Natural killer cell (primary cell): ENCODE results near the gene PECR. TPM values are rescaled to one million over a fixed set of nuclear protein-coding genes. Genes with fewer than 3 reads are reported as not detected.
A peak's percentile ranks its signal among the peaks of the same experiment; 100 is the strongest.

ENCODE experiments used
- ATAC-seq, 3 donors: fragments of 150-1000 bp in 2 of 3; fragments of 200-7000 bp in 1 of 3; cut with Tn5 transposase; 1 replicate in 1 of 3; 2 replicates in 2 of 3; pipeline ENCODE4 v1.10.0; 2021; ENCODE audit warnings: mild to moderate bottlenecking in 2 of 3, moderate library complexity in 2 of 3
- DNase-seq, 2 donors: peaks; one replicate each; pipeline versions ENCODE4 v3.0.0 to v3.0.0-alpha.2; 2013 to 2021; ENCODE audit warnings: mixed read lengths in 1 of 2
- H3K27ac ChIP-seq: one replicate; pipeline ENCODE4 v1.5.1; 2013; ENCODE audit warnings: mild to moderate bottlenecking, low read length
- H3K27me3 ChIP-seq: one replicate; pipeline ENCODE4 v1.6.1; 2013; ENCODE audit warnings: low read length; ENCODE audit not compliant: control insufficient read depth, insufficient read depth
- H3K36me3 ChIP-seq: one replicate; pipeline ENCODE4 v1.6.1; 2013; ENCODE audit warnings: low read length; ENCODE audit not compliant: control insufficient read depth, insufficient read depth
- H3K4me1 ChIP-seq: one replicate; pipeline ENCODE4 v1.6.1; 2013; ENCODE audit warnings: low read length; ENCODE audit not compliant: control insufficient read depth, insufficient read depth
- H3K4me3 ChIP-seq: one replicate; pipeline ENCODE4 v1.5.1; 2013; ENCODE audit warnings: low read length
- H3K9me3 ChIP-seq: one replicate; pipeline ENCODE4 v1.6.1; 2013; ENCODE audit warnings: low read length; ENCODE audit not compliant: control insufficient read depth, insufficient read depth
- H3K27ac Mint-ChIP-seq, 2 donors: one replicate each; pipeline ENCODE4 v1.8.0; 2022; ENCODE audit warnings: mild to moderate bottlenecking in 2 of 2, mixed read lengths in 2 of 2, moderate library complexity in 1 of 2
- H3K27me3 Mint-ChIP-seq, 2 donors: one replicate each; pipeline ENCODE4 v1.8.0; 2022; ENCODE audit warnings: low read depth in 2 of 2, mixed read lengths in 2 of 2
- H3K36me3 Mint-ChIP-seq: one replicate; pipeline ENCODE4 v1.8.0; 2022; ENCODE audit warnings: mixed read lengths
- H3K4me1 Mint-ChIP-seq, 2 donors: one replicate each; pipeline ENCODE4 v1.8.0; 2022; ENCODE audit warnings: mixed read lengths in 2 of 2
- H3K4me3 Mint-ChIP-seq: one replicate; pipeline ENCODE4 v1.8.0; 2022; ENCODE audit warnings: mild to moderate bottlenecking, moderate library complexity, mixed read lengths
- H3K9me3 Mint-ChIP-seq, 2 donors: one replicate each; pipeline ENCODE4 v1.8.0; 2022; ENCODE audit warnings: mixed read lengths in 2 of 2
- CTCF ChIP-seq: fragments of 200-600 bp; IDR thresholded peaks from one replicate; pipeline ENCODE4 v1.8.0; 2022; ENCODE audit warnings: antibody characterized with exemption
- WGBS: methylation state at CpG from one replicate; pipeline ENCODE4 v1.1.7; 2013; ENCODE audit warnings: missing lambda C conversion rate; ENCODE audit not compliant: insufficient coverage; 5-methylcytosine and 5-hydroxymethylcytosine counted together
- intact Hi-C: fragments of 100-400 bp; cut with micrococcal nuclease; formaldehyde crosslinking; loops from one replicate; pipeline ENCODE4 v1.14.2; 2022
- total RNA-seq, 4 donors: library from RNA; stranded (reverse); fragments of 120-200 nt in 1 of 4; gene quantifications; one replicate each; pipeline versions ENCODE4 v1.2.3 to v1.2.4, GENCODE V29; 2013 to 2022

The PECR gene
- total RNA-seq, 3 donors from 2014 or later (not counting 1 experiment from before 2014, with no cell fraction given), result 15.4 to 25.7 (median 17.5) TPM

- peaks cover 13% of the 10 kb centered on the region in 2 donors for H3K4me1 Mint-ChIP-seq
- Histone ChIP-seq H3K9me3 (no peaks in the 10 kb centered on the region), H3K27me3 (no peaks in the 10 kb centered on the region), H3K4me1 (peaks cover 3% of the 10 kb centered on the region), H3K36me3 (no peaks in the 10 kb centered on the region), H3K4me3 (no peak overlapping the region), H3K27ac (no peak overlapping the region)
- ATAC-seq, result no peak
- no peak for TF ChIP-seq CTCF
- no peak for DNase-seq
- H3K9me3 Mint-ChIP-seq, result no peaks in the 10 kb centered on the region
- no peaks in the 10 kb centered on the region for H3K27me3 Mint-ChIP-seq
- intact Hi-C loops, result no loop called here
- peak overlapping the region in 1 of 2 donors; percentile 13 for H3K27ac Mint-ChIP-seq
- no peaks in the 10 kb centered on the region for H3K36me3 Mint-ChIP-seq
- WGBS, result 84% methylated on average over 2 of the region's 2 CpGs
- no peak overlapping the region for H3K4me3 Mint-ChIP-seq
These were observed 11.0 kb upstream of the PECR start for GRCh38 chr2:216092646-216093045.

- ATAC-seq, result peak; percentile 49 to 88 (median 79)
These were observed 8.8 kb upstream of the PECR start for GRCh38 chr2:216090369-216090786.

GRCh38 chr2:216086207-216086893 lies 4.7 kb upstream of the PECR start:
- Mint-ChIP-seq H3K4me1 (peaks cover 52% of the 10 kb centered on the region in 2 donors), H3K27ac (peak overlapping the region; percentile 9 to 87), H3K9me3 (no peaks in the 10 kb centered on the region), H3K4me3 (no peak overlapping the region), H3K27me3 (no peaks in the 10 kb centered on the region), H3K36me3 (no peaks in the 10 kb centered on the region)
- TF ChIP-seq CTCF, result no peak
- H3K27ac ChIP-seq, result no peak overlapping the region
- WGBS, result 90% methylated on average over 1 of the region's 2 CpGs
- H3K4me1 ChIP-seq, result peaks cover 35% of the 10 kb centered on the region
- no peaks in the 10 kb centered on the region for H3K36me3 ChIP-seq
- no peak for DNase-seq
- no peak for ATAC-seq
- intact Hi-C loops, result no loop called here
- no peak overlapping the region for H3K4me3 ChIP-seq
- no peaks in the 10 kb centered on the region for H3K27me3 ChIP-seq
- no peaks in the 10 kb centered on the region for H3K9me3 ChIP-seq

More at GRCh38 chr2:216090369-216090786, 8.8 kb upstream of the PECR start:
- H3K9me3 ChIP-seq, result no peaks in the 10 kb centered on the region
- H3K27me3 ChIP-seq, result no peaks in the 10 kb centered on the region
- no peaks in the 10 kb centered on the region for H3K9me3 Mint-ChIP-seq
- intact Hi-C loops, result no loop called here
- no peaks in the 10 kb centered on the region for H3K36me3 ChIP-seq
- peaks cover 5% of the 10 kb centered on the region for H3K4me1 ChIP-seq
- H3K4me1 Mint-ChIP-seq, result peaks cover 15 to 18% of the 10 kb centered on the region in 2 donors
- DNase-seq, result no peak
- no CpG with 5 or more reads among the region's 1 CpG for WGBS
- H3K4me3 ChIP-seq, result no peak overlapping the region
- TF ChIP-seq CTCF, result no peak
- H3K27ac ChIP-seq, result peak overlapping the region; percentile 52
- peak overlapping the region; percentile 16 to 72 for H3K27ac Mint-ChIP-seq
- H3K27me3 Mint-ChIP-seq, result no peaks in the 10 kb centered on the region
- H3K4me3 Mint-ChIP-seq, result peak overlapping the region; percentile 52
- H3K36me3 Mint-ChIP-seq, result no peaks in the 10 kb centered on the region

GRCh38 chr2:216084547-216084946 lies 2.9 kb upstream of the PECR start:
- Histone ChIP-seq H3K9me3 (no peaks in the 10 kb centered on the region), H3K27ac (peak overlapping the region; percentile 42), H3K4me1 (peaks cover 38% of the 10 kb centered on the region), H3K27me3 (no peaks in the 10 kb centered on the region), H3K4me3 (no peak overlapping the region), H3K36me3 (no peaks in the 10 kb centered on the region)
- TF ChIP-seq CTCF, result no peak
- no peak for ATAC-seq
- H3K9me3 Mint-ChIP-seq, result no peaks in the 10 kb centered on the region
- peak overlapping the region; percentile 74 for H3K4me3 Mint-ChIP-seq
- WGBS, result 41% methylated on average over 3 of the region's 3 CpGs
- H3K27me3 Mint-ChIP-seq, result no peaks in the 10 kb centered on the region
- H3K27ac Mint-ChIP-seq, result peak overlapping the region; percentile 85 to 87
- intact Hi-C loops, result no loop called here
- no peaks in the 10 kb centered on the region for H3K36me3 Mint-ChIP-seq
- H3K4me1 Mint-ChIP-seq, result peaks cover 42 to 49% of the 10 kb centered on the region in 2 donors
- DNase-seq, result peak in 1 of 2 donors; percentile 52
